ENCODE results near the gene TGFBRAP1.

TGFBRAP1 gene

DNA sequence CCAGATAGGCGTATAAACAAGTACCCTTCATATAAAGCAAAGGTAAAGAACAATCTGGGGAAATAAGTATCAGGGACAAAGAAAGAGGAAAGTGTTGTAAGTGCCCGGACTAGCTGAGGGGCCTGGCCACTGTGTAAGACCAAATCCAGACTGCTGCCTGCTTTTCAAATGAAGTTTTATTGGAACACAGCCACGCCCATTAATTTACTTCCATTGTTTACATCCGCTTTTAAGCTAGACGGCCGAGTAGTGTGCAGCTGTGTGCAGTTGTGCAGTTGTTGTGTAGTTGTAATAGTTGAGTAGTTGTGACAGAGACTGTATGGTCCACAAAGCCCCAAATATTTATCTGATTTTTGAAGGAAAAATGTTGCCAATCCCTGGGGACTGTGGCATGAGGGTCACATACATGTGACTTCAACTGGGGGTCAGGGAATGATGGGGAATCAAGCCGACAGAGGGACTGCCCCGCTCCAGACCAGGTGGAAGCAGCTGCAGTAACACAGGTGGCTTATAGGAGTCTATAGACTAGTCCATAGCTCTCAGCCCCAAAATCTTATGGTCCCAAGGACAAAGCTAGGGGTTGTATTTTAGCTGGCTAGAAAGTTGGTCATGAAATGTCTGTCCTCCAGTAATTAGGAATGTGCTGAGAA is 39.3 kb upstream of the TGFBRAP1 start:
- no peak for DNase-seq (ENCODE audit: low read depth)
- no peak overlapping the region for H3K4me3 ChIP-seq (ENCODE audit: low read depth, low read length)
- TF ChIP-seq, protein P1, sequence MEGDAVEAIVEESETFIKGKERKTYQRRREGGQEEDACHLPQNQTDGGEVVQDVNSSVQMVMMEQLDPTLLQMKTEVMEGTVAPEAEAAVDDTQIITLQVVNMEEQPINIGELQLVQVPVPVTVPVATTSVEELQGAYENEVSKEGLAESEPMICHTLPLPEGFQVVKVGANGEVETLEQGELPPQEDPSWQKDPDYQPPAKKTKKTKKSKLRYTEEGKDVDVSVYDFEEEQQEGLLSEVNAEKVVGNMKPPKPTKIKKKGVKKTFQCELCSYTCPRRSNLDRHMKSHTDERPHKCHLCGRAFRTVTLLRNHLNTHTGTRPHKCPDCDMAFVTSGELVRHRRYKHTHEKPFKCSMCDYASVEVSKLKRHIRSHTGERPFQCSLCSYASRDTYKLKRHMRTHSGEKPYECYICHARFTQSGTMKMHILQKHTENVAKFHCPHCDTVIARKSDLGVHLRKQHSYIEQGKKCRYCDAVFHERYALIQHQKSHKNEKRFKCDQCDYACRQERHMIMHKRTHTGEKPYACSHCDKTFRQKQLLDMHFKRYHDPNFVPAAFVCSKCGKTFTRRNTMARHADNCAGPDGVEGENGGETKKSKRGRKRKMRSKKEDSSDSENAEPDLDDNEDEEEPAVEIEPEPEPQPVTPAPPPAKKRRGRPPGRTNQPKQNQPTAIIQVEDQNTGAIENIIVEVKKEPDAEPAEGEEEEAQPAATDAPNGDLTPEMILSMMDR (IDR thresholded peaks at IDR 0.05; ENCODE audit: low read depth, low read length, missing control alignments), result no peak

DNA sequence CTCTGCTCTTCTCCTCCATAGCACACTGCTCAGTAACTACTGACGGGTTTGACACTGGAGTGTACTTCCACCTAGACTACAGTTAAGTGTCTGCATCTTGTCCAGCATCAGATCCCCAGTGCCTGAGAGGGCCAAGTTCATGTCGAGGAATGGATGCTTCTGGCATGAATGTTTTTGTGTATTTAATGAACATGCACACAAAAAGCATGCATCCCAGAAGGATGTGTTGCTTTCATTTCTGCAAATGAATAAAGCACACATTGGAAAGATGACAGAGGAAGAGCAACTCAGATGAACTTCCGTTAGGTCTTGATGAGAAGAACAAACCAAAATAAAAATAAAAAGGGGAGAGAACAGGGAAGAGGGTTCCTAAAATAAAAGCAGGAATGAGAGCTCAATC is 35.7 kb upstream of the TGFBRAP1 start:
- DNase-seq (ENCODE audit: low read depth), result no peak
- no peak overlapping the region for H3K4me3 ChIP-seq (ENCODE audit: low read depth, low read length)
- TF ChIP-seq, protein P1 (IDR thresholded peaks at IDR 0.05; ENCODE audit: low read depth, low read length, missing control alignments), result no peak

DNA sequence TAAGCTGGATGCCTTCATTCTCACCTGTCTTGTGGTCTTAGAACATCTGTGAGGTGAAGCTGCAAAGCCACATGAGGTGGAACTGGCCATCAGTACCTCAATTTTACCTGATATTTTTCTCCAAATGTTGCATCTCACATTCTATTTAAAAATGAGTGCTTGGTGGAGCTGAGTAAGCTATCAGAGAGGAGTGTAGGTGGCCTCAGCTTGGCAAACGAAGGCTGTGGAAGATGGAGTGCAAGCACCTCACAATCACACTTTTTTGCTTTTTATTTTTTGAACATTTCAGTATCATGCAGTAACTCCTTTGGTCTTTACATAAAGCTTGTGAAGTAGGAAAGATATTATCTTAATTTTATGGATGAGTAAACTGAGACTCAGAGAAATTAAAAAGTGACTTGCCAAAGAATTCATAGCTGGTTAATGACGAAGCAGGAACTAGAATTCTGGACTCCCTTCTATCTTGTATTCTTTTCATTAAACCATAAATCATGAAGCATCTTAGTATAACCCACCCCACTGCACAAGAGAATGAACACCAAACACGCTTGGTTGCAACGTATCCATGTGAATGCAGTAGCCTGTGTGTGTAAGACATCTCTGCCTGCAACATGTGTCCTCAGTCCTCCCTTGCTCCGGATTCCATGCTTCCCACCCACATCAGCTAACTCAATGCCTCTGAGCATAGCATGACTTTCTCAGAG is 35.1 kb upstream of the TGFBRAP1 start:
- DNase-seq (ENCODE audit: low read depth), result no peak
- H3K4me3 ChIP-seq (ENCODE audit: low read depth, low read length), result no peak overlapping the region
- TF ChIP-seq, protein P1 (IDR thresholded peaks at IDR 0.05; ENCODE audit: low read depth, low read length, missing control alignments), result no peak

DNA sequence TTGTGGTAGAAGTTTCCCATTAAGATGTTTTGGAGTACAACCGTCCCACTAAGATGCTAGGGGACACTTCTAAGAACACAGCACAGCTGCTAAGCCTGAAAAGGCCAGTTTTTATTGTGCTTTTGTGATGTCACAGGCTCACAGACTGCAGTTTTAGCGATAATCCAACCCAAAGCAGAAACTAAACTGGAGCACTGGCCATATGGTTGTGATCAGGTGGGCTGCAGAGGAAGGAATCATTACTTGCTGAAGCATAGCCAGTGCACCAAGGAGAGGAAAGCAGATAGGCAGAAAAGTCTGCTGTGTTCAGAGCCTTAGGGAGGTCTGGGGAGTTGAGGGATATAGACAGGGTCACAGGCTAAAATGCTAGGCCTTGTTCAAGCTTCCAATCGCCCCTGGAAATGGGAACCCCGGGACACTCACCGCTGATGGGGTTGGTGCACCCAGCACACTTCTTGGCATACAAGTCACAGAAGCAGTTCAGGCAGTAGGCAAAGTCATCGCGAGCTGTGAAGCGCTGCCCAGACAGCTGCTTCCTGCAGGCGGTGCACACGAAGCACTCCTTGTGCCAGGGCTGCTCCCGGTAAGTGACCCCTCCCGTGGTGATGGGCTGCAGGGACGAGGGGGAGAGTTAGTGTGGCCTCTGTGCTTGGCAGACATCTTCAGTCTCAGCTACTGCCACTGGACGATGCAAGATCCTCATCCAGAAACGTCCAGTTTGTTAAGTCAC is 33.5 kb upstream of the TGFBRAP1 start:
- no peak overlapping the region for H3K4me3 ChIP-seq (ENCODE audit: low read depth, low read length)
- no peak for DNase-seq (ENCODE audit: low read depth)

DNA sequence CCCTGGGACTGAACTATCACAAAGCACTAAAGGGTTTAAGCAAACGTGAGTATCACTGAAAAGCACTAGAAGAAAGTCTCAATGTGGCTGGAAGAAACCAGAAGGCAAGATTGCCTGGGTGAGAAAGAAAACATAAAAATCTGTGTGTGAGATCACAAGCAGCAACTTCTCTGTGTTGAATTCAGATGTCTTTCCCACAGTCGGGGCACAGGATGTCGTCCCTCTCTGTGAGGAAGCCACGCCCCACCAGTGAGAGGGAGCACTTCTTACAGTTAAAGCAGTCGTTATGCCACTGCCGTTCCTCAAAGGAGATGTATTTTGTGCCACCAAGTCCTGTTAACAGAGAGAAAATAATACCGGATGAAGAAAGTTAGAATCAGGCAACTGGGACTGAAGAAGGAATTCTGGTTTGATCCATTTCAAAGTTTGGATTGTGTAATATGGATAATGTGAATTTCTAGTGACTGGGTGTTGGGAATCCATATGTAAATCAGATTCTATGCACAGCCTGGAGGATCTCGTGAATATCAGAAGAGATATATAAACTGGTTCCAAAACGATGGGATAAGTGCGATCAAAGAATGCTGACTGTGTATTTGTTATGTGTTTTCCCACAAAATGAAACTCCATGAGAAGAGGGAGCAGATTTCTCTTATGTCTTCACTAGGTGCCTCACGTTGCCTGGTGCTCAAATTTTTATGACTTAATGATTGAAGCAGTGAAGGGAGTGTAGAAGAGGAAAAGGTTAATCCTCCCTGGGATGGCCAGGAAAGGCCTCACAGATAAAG is 31.8 kb upstream of the TGFBRAP1 start:
- DNase-seq (ENCODE audit: low read depth), result no peak
- no peak overlapping the region for H3K4me3 ChIP-seq (ENCODE audit: low read depth, low read length)
- TF ChIP-seq, protein P1 (IDR thresholded peaks at IDR 0.05; ENCODE audit: low read depth, low read length, missing control alignments), result no peak

More for the DNA sequence above, 33.5 kb upstream of the TGFBRAP1 start:
- TF ChIP-seq, protein P1 (IDR thresholded peaks at IDR 0.05; ENCODE audit: low read depth, low read length, missing control alignments), result no peak

DNA sequence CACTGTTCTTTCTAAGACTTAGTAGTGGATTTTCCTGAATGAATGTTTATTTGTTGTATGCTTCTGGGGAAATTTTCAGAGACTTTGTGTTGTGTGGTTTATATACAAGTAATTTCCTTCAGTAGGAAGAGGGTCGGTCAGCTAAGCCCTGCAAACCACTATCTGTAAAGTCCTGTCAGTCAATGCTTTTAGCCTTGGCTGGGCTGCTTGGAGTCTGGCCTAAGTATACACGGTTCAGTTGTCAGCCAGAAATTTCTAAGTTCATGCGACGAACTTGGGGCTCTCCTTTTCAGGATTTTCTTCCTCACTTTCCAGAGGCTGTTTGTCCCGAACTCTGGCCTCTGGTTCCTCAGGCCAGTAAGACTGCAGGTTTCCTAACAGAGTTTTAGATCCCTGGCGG is 29.1 kb upstream of the TGFBRAP1 start:
- TF ChIP-seq, protein P1 (IDR thresholded peaks at IDR 0.05; ENCODE audit: low read depth, low read length, missing control alignments), result no peak
- no peak overlapping the region for H3K4me3 ChIP-seq (ENCODE audit: low read depth, low read length)
- DNase-seq (ENCODE audit: low read depth), result no peak

All from GM12864 (cell line).